GM23338 (cell line): ENCODE data around the gene TNFSF9. TPM values are rescaled to one million over a fixed set of nuclear protein-coding genes. Genes with fewer than 3 reads are reported as not detected.

Source experiments
- ATAC-seq: fragments of 200-7000 bp; cut with Tn5 transposase; 3 replicates; pipeline ENCODE4 v1.9.1; 2020
- DNase-seq: peaks from one replicate; pipeline ENCODE4 v3.0.0-alpha.2; 2015; ENCODE audit warnings: low spot score
- H2AFZ ChIP-seq: fragments of 200-600 bp; sonication (generic); 2 replicates; pipeline ENCODE4 v1.8.0; 2016; ENCODE audit warnings: antibody characterized with exemption, mild to moderate bottlenecking, moderate library complexity
- H3F3A ChIP-seq: fragments of 200-600 bp; sonication (generic); replicated peaks from 2 replicates; pipeline ENCODE4 v1.8.0; 2017; ENCODE audit warnings: antibody characterized with exemption, mixed run types, low read depth
- H3K27ac ChIP-seq: fragments of 200-600 bp; sonication (generic); 2 replicates; pipeline ENCODE4 v1.6.1; 2016; ENCODE audit warnings: low read depth
- H3K27me3 ChIP-seq: fragments of 200-600 bp; sonication (generic); 2 replicates; pipeline ENCODE4 v1.8.0; 2016; ENCODE audit warnings: mild to moderate bottlenecking, mixed run types, moderate library complexity; ENCODE audit not compliant: insufficient read depth
- H3K36me3 ChIP-seq: fragments of 200-600 bp; sonication (generic); 2 replicates; pipeline ENCODE4 v1.8.0; 2016; ENCODE audit warnings: mild to moderate bottlenecking; ENCODE audit not compliant: insufficient read depth
- H3K4me1 ChIP-seq: fragments of 200-600 bp; sonication (generic); 2 replicates; pipeline ENCODE4 v1.8.0; 2016; ENCODE audit warnings: mild to moderate bottlenecking, moderate library complexity; ENCODE audit not compliant: insufficient read depth
- H3K4me2 ChIP-seq: fragments of 200-600 bp; sonication (generic); 2 replicates; pipeline ENCODE4 v1.7.1; 2017; ENCODE audit warnings: mixed run types
- H3K4me3 ChIP-seq: fragments of 200-600 bp; sonication (generic); 2 replicates; pipeline ENCODE4 v1.6.1; 2016; ENCODE audit warnings: mixed run types
- H3K79me2 ChIP-seq: fragments of 200-600 bp; sonication (generic); replicated peaks from 2 replicates; pipeline ENCODE4 v1.8.0; 2017; ENCODE audit warnings: mild to moderate bottlenecking; ENCODE audit not compliant: insufficient read depth
- H3K9me2 ChIP-seq: fragments of 200-600 bp; sonication (generic); 2 replicates; pipeline ENCODE4 v1.8.0; 2017; ENCODE audit not compliant: insufficient read depth
- H4K20me1 ChIP-seq: fragments of 200-600 bp; sonication (generic); replicated peaks from 2 replicates; pipeline ENCODE4 v1.8.0; 2017; ENCODE audit warnings: mild to moderate bottlenecking; ENCODE audit not compliant: insufficient read depth
- H3K27ac Mint-ChIP-seq: 2 replicates; pipeline ENCODE4 v1.8.0; 2020; ENCODE audit warnings: inconsistent platforms, mild to moderate bottlenecking, moderate library complexity, mixed read lengths
- H3K27me3 Mint-ChIP-seq: 3 replicates; pipeline ENCODE4 v1.8.0; 2022; ENCODE audit warnings: low read depth, mild to moderate bottlenecking, moderate library complexity, mixed read lengths, inconsistent platforms; ENCODE audit not compliant: insufficient read depth, poor library complexity
- H3K36me3 Mint-ChIP-seq: 3 replicates; pipeline ENCODE4 v1.8.0; 2021; ENCODE audit warnings: low read depth, mild to moderate bottlenecking, inconsistent platforms, moderate library complexity, mixed read lengths
- H3K4me1 Mint-ChIP-seq: 3 replicates; pipeline ENCODE4 v1.8.0; 2020; ENCODE audit warnings: mild to moderate bottlenecking, inconsistent platforms, mixed read lengths
- H3K4me3 Mint-ChIP-seq: 3 replicates; pipeline ENCODE4 v1.8.0; 2021; ENCODE audit warnings: moderate library complexity, mild to moderate bottlenecking, inconsistent platforms, mixed read lengths
- H3K9me3 Mint-ChIP-seq: 3 replicates; pipeline ENCODE4 v1.8.0; 2020; ENCODE audit warnings: moderate library complexity, mild to moderate bottlenecking, inconsistent platforms, mixed read lengths
- CREB1 ChIP-seq: fragments of 250-450 bp; sonication (Bioruptor Pico); IDR thresholded peaks from 2 replicates; pipeline ENCODE4 v1.5.0; 2020; ENCODE audit warnings: low read depth, mild to moderate bottlenecking, moderate library complexity
- ETS1 ChIP-seq: IDR thresholded peaks from 2 replicates; pipeline ENCODE4 v1.6.1; 2016; ENCODE audit warnings: antibody characterized with exemption
- EZH2phosphoT487 ChIP-seq: fragments of 200-600 bp; sonication (generic); IDR thresholded peaks from one replicate; pipeline ENCODE4 v1.8.1; 2018; ENCODE audit warnings: antibody characterized with exemption; ENCODE audit not compliant: unreplicated experiment
- JUNB ChIP-seq: IDR thresholded peaks from one replicate; pipeline ENCODE4 v1.6.1; 2016; ENCODE audit warnings: antibody characterized with exemption; ENCODE audit not compliant: unreplicated experiment
- POLR2AphosphoS5 ChIP-seq: IDR thresholded peaks from 2 replicates; pipeline ENCODE4 v1.6.1; 2016; ENCODE audit warnings: antibody characterized with exemption, low read depth
- STAT1 ChIP-seq: IDR thresholded peaks from one replicate; pipeline ENCODE4 v1.6.1; 2016; ENCODE audit warnings: antibody characterized with exemption; ENCODE audit not compliant: unreplicated experiment
- ZNF114 ChIP-seq: fragments of 250-450 bp; sonication (Bioruptor Pico); IDR thresholded peaks from 2 replicates; pipeline ENCODE4 v1.5.0; 2020; ENCODE audit warnings: mild to moderate bottlenecking, moderate library complexity
- ZNF331 ChIP-seq: fragments of 250-450 bp; sonication (Bioruptor Pico); IDR thresholded peaks from 2 replicates; pipeline ENCODE4 v1.5.0; 2020; ENCODE audit warnings: low read depth, mild to moderate bottlenecking, moderate library complexity
- polyA plus RNA-seq: library from polyadenylated mRNA; unstranded; fragments of >200 nt; fragmentation: Nextera tagmentation; extraction: Ambion mirVana; gene quantifications from 2 replicates; pipeline ENCODE4 v1.2.1, GENCODE V29; 2016
- total RNA-seq: library from RNA; depleted of rRNA; stranded (reverse); fragments of >200 nt; shearing (Covaris generic); gene quantifications from 2 replicates; pipeline ENCODE4 v1.2.3, GENCODE V29; 2014
- TF ChIP-seq, protein P1 (sequence below): IDR thresholded peaks from one replicate; pipeline ENCODE4 v1.6.1; 2018; ENCODE audit warnings: antibody characterized with exemption; ENCODE audit not compliant: unreplicated experiment
- TF ChIP-seq, protein P2 (sequence below): fragments of 250-450 bp; sonication (Bioruptor Pico); IDR thresholded peaks from 2 replicates; pipeline ENCODE4 v1.5.0; 2020; ENCODE audit warnings: mild to moderate bottlenecking, moderate library complexity

The TNFSF9 gene
- total and polyA plus RNA-seq, 2 experiments from 2014 or later = 2.6 to 9.1 TPM

DNA sequence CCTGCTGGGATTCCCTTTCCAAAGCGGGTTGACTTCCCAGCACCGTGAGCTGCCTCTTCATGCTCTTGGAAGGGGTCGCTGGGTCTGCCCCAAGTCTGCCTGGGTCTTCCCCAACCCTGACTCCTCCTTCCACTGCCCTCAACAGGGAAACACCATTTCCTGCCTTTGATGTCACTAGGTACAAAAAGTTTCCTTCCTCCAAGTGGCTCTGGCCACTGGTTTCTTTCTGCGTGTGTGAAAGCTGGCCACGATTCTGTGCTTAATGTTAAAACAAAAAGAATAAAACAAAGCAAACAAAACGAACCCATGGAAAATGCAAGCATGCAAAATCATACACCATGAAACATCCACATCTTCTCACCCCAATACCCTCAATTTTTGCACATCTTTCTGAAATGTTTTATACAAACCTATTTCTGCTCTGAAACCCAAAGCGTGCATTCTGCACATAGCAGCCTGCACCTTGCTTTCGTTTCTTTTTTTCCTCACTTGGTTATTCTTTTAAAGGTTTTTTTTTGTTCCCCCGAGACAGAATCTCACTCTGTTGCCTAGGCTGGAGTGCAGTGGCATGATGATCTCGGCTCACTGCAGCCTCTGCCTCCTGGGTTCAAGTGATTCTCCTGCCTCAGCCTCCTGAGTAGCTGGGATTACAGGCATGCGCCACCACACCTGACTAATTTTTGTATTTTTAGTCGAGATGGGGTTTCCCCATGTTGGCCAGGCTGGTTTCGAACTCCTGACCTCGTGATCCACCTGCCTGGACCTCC lies 12.5 kb upstream of the TNFSF9 start:
- Histone ChIP-seq H3K9me2 (no peaks in the 10 kb centered on the region), H3K4me3 (no peak overlapping the region), H3K79me2 (no peaks in the 10 kb centered on the region), H3K4me1 (no peaks in the 10 kb centered on the region), H4K20me1 (no peaks in the 10 kb centered on the region), H3F3A (no peaks in the 10 kb centered on the region), H3K27ac (no peak overlapping the region), H3K36me3 (no peaks in the 10 kb centered on the region), H3K27me3 (no peaks in the 10 kb centered on the region), H3K4me2 (no peak overlapping the region), H2AFZ (no peak overlapping the region)
- DNase-seq = peak; percentile 16
- no peak for ATAC-seq
- peaks cover 2% of the 10 kb centered on the region; the same call in 2 of the 3 replicates for H3K36me3 Mint-ChIP-seq
- no peak overlapping the region for H3K27ac Mint-ChIP-seq
- no peak overlapping the region; the same call in 2 of the 3 replicates for H3K4me3 Mint-ChIP-seq
- peaks cover 13% of the 10 kb centered on the region for H3K27me3 Mint-ChIP-seq
- H3K9me3 Mint-ChIP-seq = peaks cover 22% of the 10 kb centered on the region
- peaks cover 3% of the 10 kb centered on the region for H3K4me1 Mint-ChIP-seq
- no peak for TF ChIP-seq JUNB
- no peak for TF ChIP-seq ZNF331 (CRISPR knock-in tag)
- TF ChIP-seq CREB1 (CRISPR knock-in tag) = no peak
- no peak for TF ChIP-seq ZNF114 (CRISPR knock-in tag)

- H3K27me3 Mint-ChIP-seq = peaks cover 12% of the 10 kb centered on the region
- TF ChIP-seq ETS1 = no peak
- no peak for TF ChIP-seq EZH2phosphoT487
- no peak for TF ChIP-seq ZNF331 (CRISPR knock-in tag)
- TF ChIP-seq STAT1 = no peak
- TF ChIP-seq, protein P1, sequence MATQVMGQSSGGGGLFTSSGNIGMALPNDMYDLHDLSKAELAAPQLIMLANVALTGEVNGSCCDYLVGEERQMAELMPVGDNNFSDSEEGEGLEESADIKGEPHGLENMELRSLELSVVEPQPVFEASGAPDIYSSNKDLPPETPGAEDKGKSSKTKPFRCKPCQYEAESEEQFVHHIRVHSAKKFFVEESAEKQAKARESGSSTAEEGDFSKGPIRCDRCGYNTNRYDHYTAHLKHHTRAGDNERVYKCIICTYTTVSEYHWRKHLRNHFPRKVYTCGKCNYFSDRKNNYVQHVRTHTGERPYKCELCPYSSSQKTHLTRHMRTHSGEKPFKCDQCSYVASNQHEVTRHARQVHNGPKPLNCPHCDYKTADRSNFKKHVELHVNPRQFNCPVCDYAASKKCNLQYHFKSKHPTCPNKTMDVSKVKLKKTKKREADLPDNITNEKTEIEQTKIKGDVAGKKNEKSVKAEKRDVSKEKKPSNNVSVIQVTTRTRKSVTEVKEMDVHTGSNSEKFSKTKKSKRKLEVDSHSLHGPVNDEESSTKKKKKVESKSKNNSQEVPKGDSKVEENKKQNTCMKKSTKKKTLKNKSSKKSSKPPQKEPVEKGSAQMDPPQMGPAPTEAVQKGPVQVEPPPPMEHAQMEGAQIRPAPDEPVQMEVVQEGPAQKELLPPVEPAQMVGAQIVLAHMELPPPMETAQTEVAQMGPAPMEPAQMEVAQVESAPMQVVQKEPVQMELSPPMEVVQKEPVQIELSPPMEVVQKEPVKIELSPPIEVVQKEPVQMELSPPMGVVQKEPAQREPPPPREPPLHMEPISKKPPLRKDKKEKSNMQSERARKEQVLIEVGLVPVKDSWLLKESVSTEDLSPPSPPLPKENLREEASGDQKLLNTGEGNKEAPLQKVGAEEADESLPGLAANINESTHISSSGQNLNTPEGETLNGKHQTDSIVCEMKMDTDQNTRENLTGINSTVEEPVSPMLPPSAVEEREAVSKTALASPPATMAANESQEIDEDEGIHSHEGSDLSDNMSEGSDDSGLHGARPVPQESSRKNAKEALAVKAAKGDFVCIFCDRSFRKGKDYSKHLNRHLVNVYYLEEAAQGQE = no peak
- TF ChIP-seq POLR2AphosphoS5 = no peak
- TF ChIP-seq, protein P2, sequence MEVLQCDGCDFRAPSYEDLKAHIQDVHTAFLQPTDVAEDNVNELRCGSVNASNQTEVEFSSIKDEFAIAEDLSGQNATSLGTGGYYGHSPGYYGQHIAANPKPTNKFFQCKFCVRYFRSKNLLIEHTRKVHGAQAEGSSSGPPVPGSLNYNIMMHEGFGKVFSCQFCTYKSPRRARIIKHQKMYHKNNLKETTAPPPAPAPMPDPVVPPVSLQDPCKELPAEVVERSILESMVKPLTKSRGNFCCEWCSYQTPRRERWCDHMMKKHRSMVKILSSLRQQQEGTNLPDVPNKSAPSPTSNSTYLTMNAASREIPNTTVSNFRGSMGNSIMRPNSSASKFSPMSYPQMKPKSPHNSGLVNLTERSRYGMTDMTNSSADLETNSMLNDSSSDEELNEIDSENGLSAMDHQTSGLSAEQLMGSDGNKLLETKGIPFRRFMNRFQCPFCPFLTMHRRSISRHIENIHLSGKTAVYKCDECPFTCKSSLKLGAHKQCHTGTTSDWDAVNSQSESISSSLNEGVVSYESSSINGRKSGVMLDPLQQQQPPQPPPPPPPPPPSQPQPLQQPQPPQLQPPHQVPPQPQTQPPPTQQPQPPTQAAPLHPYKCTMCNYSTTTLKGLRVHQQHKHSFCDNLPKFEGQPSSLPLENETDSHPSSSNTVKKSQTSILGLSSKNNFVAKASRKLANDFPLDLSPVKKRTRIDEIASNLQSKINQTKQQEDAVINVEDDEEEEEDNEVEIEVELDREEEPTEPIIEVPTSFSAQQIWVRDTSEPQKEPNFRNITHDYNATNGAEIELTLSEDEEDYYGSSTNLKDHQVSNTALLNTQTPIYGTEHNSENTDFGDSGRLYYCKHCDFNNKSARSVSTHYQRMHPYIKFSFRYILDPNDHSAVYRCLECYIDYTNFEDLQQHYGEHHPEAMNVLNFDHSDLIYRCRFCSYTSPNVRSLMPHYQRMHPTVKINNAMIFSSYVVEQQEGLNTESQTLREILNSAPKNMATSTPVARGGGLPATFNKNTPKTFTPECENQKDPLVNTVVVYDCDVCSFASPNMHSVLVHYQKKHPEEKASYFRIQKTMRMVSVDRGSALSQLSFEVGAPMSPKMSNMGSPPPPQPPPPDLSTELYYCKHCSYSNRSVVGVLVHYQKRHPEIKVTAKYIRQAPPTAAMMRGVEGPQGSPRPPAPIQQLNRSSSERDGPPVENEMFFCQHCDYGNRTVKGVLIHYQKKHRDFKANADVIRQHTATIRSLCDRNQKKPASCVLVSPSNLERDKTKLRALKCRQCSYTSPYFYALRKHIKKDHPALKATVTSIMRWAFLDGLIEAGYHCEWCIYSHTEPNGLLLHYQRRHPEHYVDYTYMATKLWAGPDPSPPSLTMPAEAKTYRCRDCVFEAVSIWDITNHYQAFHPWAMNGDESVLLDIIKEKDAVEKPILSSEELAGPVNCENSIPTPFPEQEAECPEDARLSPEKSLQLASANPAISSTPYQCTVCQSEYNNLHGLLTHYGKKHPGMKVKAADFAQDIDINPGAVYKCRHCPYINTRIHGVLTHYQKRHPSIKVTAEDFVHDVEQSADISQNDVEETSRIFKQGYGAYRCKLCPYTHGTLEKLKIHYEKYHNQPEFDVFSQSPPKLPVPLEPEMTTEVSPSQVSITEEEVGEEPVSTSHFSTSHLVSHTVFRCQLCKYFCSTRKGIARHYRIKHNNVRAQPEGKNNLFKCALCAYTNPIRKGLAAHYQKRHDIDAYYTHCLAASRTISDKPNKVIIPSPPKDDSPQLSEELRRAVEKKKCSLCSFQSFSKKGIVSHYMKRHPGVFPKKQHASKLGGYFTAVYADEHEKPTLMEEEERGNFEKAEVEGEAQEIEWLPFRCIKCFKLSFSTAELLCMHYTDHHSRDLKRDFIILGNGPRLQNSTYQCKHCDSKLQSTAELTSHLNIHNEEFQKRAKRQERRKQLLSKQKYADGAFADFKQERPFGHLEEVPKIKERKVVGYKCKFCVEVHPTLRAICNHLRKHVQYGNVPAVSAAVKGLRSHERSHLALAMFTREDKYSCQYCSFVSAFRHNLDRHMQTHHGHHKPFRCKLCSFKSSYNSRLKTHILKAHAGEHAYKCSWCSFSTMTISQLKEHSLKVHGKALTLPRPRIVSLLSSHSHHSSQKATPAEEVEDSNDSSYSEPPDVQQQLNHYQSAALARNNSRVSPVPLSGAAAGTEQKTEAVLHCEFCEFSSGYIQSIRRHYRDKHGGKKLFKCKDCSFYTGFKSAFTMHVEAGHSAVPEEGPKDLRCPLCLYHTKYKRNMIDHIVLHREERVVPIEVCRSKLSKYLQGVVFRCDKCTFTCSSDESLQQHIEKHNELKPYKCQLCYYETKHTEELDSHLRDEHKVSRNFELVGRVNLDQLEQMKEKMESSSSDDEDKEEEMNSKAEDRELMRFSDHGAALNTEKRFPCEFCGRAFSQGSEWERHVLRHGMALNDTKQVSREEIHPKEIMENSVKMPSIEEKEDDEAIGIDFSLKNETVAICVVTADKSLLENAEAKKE = no peak
- TF ChIP-seq JUNB = no peak
- no peak for TF ChIP-seq ZNF114 (CRISPR knock-in tag)
Measured at GRCh38 chr19:6519289-6519688, 11.5 kb upstream of the TNFSF9 start.

More at GRCh38 chr19:6519289-6519688, 11.5 kb upstream of the TNFSF9 start:
- no peaks in the 10 kb centered on the region for H3K9me2 ChIP-seq
- no peak overlapping the region for H2AFZ ChIP-seq
- no peaks in the 10 kb centered on the region for H3K27me3 ChIP-seq
- Mint-ChIP-seq H3K4me3 (no peak overlapping the region), H3K36me3 (peaks cover 2% of the 10 kb centered on the region; the same call in 2 of the 3 replicates), H3K9me3 (peaks cover 26% of the 10 kb centered on the region), H3K4me1 (peaks cover 3% of the 10 kb centered on the region), H3K27ac (no peak overlapping the region)
- no peaks in the 10 kb centered on the region for H4K20me1 ChIP-seq
- H3K4me2 ChIP-seq = no peak overlapping the region
- no peaks in the 10 kb centered on the region for H3F3A ChIP-seq
- H3K4me1 ChIP-seq = no peaks in the 10 kb centered on the region
- no peaks in the 10 kb centered on the region for H3K79me2 ChIP-seq
- no peaks in the 10 kb centered on the region for H3K36me3 ChIP-seq
- no peak for DNase-seq
- no peak overlapping the region for H3K27ac ChIP-seq
- H3K4me3 ChIP-seq = no peak overlapping the region
- ATAC-seq = no peak
